Endometrium (tissue), 2 donors: Measurements from ENCODE around the gene EFNB1.

Experiments
- FAIRE-seq: peaks from 2 replicates; lab custom pipeline; 2012; peaks lifted over from hg19 to GRCh38; lab: Jason Lieb, UNC
- donor health status: control.
- donor health status: control.

EFNB1 gene

DNA sequence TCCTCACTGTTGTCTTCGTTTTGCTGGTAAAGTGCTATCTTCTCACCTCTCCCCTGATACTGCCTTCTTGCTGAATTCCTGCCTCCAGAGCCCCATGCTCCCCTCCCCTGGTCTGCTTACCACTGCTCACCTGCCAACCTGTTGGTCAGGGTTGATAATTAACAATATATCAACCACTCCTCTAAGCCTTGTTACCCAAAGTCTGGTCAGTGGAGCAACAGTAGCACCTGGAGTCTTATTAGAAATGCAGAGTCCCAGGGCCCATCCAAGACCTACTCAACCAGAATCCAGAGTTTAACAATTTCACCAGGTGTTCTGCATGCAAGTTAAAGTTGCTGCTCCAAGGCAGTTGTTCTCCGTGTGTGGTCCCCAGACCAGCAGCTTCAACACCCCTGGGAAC is 55.0 kb downstream of the EFNB1 start:
- FAIRE-seq: no peak

DNA sequence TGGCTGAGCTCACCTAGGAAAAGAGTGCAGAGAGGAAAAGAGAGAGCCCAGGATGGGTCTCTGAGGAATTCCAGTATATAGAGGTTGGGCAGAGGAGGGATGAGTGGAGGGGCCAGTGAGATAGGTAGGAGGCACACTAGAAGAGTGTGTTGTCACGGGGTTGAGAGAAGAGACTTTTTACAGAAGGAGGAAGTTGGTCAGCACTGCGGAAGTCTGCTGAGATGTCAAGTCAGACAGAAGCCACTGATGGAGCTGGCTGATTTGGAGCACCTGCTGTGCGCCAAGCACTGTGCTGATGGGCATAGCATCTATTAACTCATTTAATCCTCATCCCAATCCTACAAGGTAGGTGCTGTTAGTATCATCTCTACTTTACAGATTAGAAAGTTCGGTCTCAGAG is 60.4 kb downstream of the EFNB1 start:
- no peak for FAIRE-seq
